Measurements from ENCODE around the gene SLC25A30.
"Not testable (repeated sequence)": the region's sequence is repeated elsewhere in the genome, so short reads cannot be mapped to it uniquely, and the experiment has no call there.

The SLC25A30 gene

GRCh38 chr13:45393941-45394570 is 24.1 kb downstream of the SLC25A30 start:
- in situ Hi-C loops (cut with MboI; ENCODE audit: low sequenced_read_pairs), result no loop called here

GRCh38 chr13:45392811-45393210 is 25.4 kb downstream of the SLC25A30 start:
- in situ Hi-C loops (cut with MboI; ENCODE audit: low sequenced_read_pairs), result no loop called here

- in situ Hi-C loops (cut with MboI; ENCODE audit: low sequenced_read_pairs), result no loop called here
Observed at GRCh38 chr13:45391926-45392325, 26.2 kb downstream of the SLC25A30 start.

- in situ Hi-C loops (cut with MboI; ENCODE audit: low sequenced_read_pairs), result not testable (repeated sequence)
Observed at GRCh38 chr13:45391128-45391527, 27.0 kb downstream of the SLC25A30 start.

- in situ Hi-C loops (cut with MboI; ENCODE audit: low sequenced_read_pairs), result not testable (repeated sequence)
Observed at GRCh38 chr13:45390348-45390747, 27.8 kb downstream of the SLC25A30 start.

- in situ Hi-C loops (cut with MboI; ENCODE audit: low sequenced_read_pairs), result no loop called here
Observed at GRCh38 chr13:45388664-45389063, 29.5 kb downstream of the SLC25A30 start.

GRCh38 chr13:45386892-45387575 is 31.1 kb downstream of the SLC25A30 start:
- in situ Hi-C loops (cut with MboI; ENCODE audit: low sequenced_read_pairs), result not testable (repeated sequence)

GRCh38 chr13:45385907-45386553 is 32.1 kb downstream of the SLC25A30 start:
- in situ Hi-C loops (cut with MboI; ENCODE audit: low sequenced_read_pairs), result no loop called here

- in situ Hi-C loops (cut with MboI; ENCODE audit: low sequenced_read_pairs), result no loop called here
Observed at GRCh38 chr13:45385320-45385719, 32.9 kb downstream of the SLC25A30 start.

- in situ Hi-C loops (cut with MboI; ENCODE audit: low sequenced_read_pairs), result no loop called here
Observed at GRCh38 chr13:45384474-45385174, 33.5 kb downstream of the SLC25A30 start.

- in situ Hi-C loops (cut with MboI; ENCODE audit: low sequenced_read_pairs), result not testable (repeated sequence)
Observed at GRCh38 chr13:45382739-45383138, 35.4 kb downstream of the SLC25A30 start.

- in situ Hi-C loops (cut with MboI; ENCODE audit: low sequenced_read_pairs), result no loop called here
Observed at GRCh38 chr13:45381196-45381595, 37.0 kb downstream of the SLC25A30 start.

- in situ Hi-C loops (cut with MboI; ENCODE audit: low sequenced_read_pairs), result not testable (repeated sequence)
Observed at GRCh38 chr13:45380708-45381107, 37.5 kb downstream of the SLC25A30 start.

- in situ Hi-C loops (cut with MboI; ENCODE audit: low sequenced_read_pairs), result not testable (repeated sequence)
Observed at GRCh38 chr13:45379516-45379915, 38.7 kb downstream of the SLC25A30 start.

GRCh38 chr13:45378786-45379185 is 39.4 kb downstream of the SLC25A30 start:
- in situ Hi-C loops (cut with MboI; ENCODE audit: low sequenced_read_pairs), result not testable (repeated sequence)

- in situ Hi-C loops (cut with MboI; ENCODE audit: low sequenced_read_pairs), result not testable (repeated sequence)
Observed at GRCh38 chr13:45377314-45377713, 40.9 kb downstream of the SLC25A30 start.

GRCh38 chr13:45376651-45377050 is 41.5 kb downstream of the SLC25A30 start:
- in situ Hi-C loops (cut with MboI; ENCODE audit: low sequenced_read_pairs), result not testable (repeated sequence)

GRCh38 chr13:45374917-45375316 is 43.3 kb downstream of the SLC25A30 start:
- in situ Hi-C loops (cut with MboI; ENCODE audit: low sequenced_read_pairs), result no loop called here

- in situ Hi-C loops (cut with MboI; ENCODE audit: low sequenced_read_pairs), result no loop called here
Observed at GRCh38 chr13:45373162-45373547, 45.0 kb downstream of the SLC25A30 start.

- in situ Hi-C loops (cut with MboI; ENCODE audit: low sequenced_read_pairs), result no loop called here
Observed at GRCh38 chr13:45372189-45373161, 45.7 kb downstream of the SLC25A30 start.

Data from HL-60/S4 (cell line).